ENCODE data around the gene SUGCT. TPM values are rescaled to one million over a fixed set of nuclear protein-coding genes. Genes with fewer than 3 reads are reported as not detected.

SUGCT gene
- total and polyA plus RNA-seq, 2 of the 8 experiments (the other 6 are each of a cell fraction or from before 2014, with no cell fraction given) = 2.8 to 5.4 TPM

DNA sequence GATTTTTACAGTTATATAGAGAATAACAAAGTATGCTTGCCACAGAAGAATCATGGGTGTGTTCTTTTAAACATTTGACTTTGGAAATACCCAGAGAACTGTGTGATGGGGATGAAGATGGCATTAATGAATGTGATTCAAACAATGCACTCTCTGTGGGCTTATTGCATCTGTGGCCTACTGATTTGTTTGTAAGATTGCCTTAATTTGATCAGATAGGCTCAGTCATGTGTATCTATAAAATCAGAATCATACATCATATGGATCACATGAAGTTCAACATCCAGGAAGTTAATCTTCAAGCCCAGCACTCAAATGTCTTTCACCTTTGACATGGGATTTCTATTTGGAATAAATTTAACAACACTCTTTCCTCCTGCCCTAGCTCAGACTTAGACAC lies 410.9 kb downstream of the SUGCT start (continued):
- TF ChIP-seq SAP30 (IDR thresholded peaks at IDR 0.05; ENCODE audit: insufficient read depth, insufficient replicate concordance, low read length) (no peak), POU5F1 (IDR thresholded peaks at IDR 0.05; ENCODE audit: low read depth, low read length) (no peak), BRCA1 (IDR thresholded peaks at IDR 0.05; ENCODE audit: low read depth, low read length) (no peak), TAF7 (optimal IDR thresholded peaks at IDR 0.05; ENCODE audit: borderline replicate concordance, low read depth, low read length) (no peak)
